ENCODE results near the gene MTA1.

MTA1 gene

GRCh38 chr14:105398726-105399465 is 20.7 kb upstream of the MTA1 start:
- Histone ChIP-seq H3K9me2 (replicated peaks; ENCODE audit: insufficient read depth, low read length) (no peaks in the 10 kb centered on the region), H3K4me3 (ENCODE audit: insufficient read depth, low read length, poor library complexity, severe bottlenecking) (peak overlapping the region; percentile 68), H3K27ac (ENCODE audit: low read depth, low read length) (peak overlapping the region; percentile 75), H3K79me2 (ENCODE audit: insufficient read depth, low read length) (peaks cover 14% of the 10 kb centered on the region; the same call in 1 of the 2 replicates), H3K36me3 (ENCODE audit: low read length) (peaks cover 5% of the 10 kb centered on the region; the same call in 1 of the 2 replicates), H2AFZ (ENCODE audit: low read depth, low read length, severe bottlenecking) (peak overlapping the region; percentile 82), H3K4me2 (ENCODE audit: low read depth, low read length, poor library complexity, severe bottlenecking) (peak overlapping the region; percentile 84), H4K20me1 (ENCODE audit: low read depth, low read length) (no peaks in the 10 kb centered on the region), H3F3A (ENCODE audit: insufficient read depth) (no peaks in the 10 kb centered on the region), H3K9ac (ENCODE audit: low read length) (peak overlapping the region; percentile 82), H3K27me3 (ENCODE audit: low read length) (no peaks in the 10 kb centered on the region), H3K9me3 (ENCODE audit: insufficient read depth, low read length) (no peaks in the 10 kb centered on the region)
- no peak for TF ChIP-seq EZH2phosphoT487 (conservative IDR thresholded peaks at IDR 0.05; ENCODE audit: low read length)
- TF ChIP-seq CTCF (IDR thresholded peaks at IDR 0.05; ENCODE audit: insufficient read depth, low read length, poor library complexity, severe bottlenecking) = no peak

- no peaks in the 10 kb centered on the region for H3F3A ChIP-seq (ENCODE audit: insufficient read depth)
- no peaks in the 10 kb centered on the region for H3K27me3 ChIP-seq (ENCODE audit: low read length)
- no peak overlapping the region for H3K27ac ChIP-seq (ENCODE audit: low read depth, low read length)
- no peak overlapping the region for H2AFZ ChIP-seq (ENCODE audit: low read depth, low read length, severe bottlenecking)
- peaks cover 5% of the 10 kb centered on the region; the same call in 1 of the 2 replicates for H3K36me3 ChIP-seq (ENCODE audit: low read length)
- H3K9ac ChIP-seq (ENCODE audit: low read length) = peak overlapping the region; percentile 82
- H3K9me3 ChIP-seq (ENCODE audit: insufficient read depth, low read length) = no peaks in the 10 kb centered on the region
- H3K9me2 ChIP-seq (replicated peaks; ENCODE audit: insufficient read depth, low read length) = no peaks in the 10 kb centered on the region
- H4K20me1 ChIP-seq (ENCODE audit: low read depth, low read length) = no peaks in the 10 kb centered on the region
- peaks cover 14% of the 10 kb centered on the region; the same call in 1 of the 2 replicates for H3K79me2 ChIP-seq (ENCODE audit: insufficient read depth, low read length)
- H3K4me2 ChIP-seq (ENCODE audit: low read depth, low read length, poor library complexity, severe bottlenecking) = peak overlapping the region; percentile 84
- H3K4me3 ChIP-seq (ENCODE audit: insufficient read depth, low read length, poor library complexity, severe bottlenecking) = peak overlapping the region; percentile 68
- TF ChIP-seq EZH2phosphoT487 (conservative IDR thresholded peaks at IDR 0.05; ENCODE audit: low read length) (no peak), CTCF (IDR thresholded peaks at IDR 0.05; ENCODE audit: insufficient read depth, low read length, poor library complexity, severe bottlenecking) (no peak)
These were observed 20.2 kb upstream of the MTA1 start for GRCh38 chr14:105399466-105399775.

GRCh38 chr14:105400016-105400415 is 19.6 kb upstream of the MTA1 start:
- no peak overlapping the region for H2AFZ ChIP-seq (ENCODE audit: low read depth, low read length, severe bottlenecking)
- no peak overlapping the region for H3K27ac ChIP-seq (ENCODE audit: low read depth, low read length)
- peaks cover 5% of the 10 kb centered on the region; the same call in 1 of the 2 replicates for H3K36me3 ChIP-seq (ENCODE audit: low read length)
- H3F3A ChIP-seq (ENCODE audit: insufficient read depth) = no peaks in the 10 kb centered on the region
- no peaks in the 10 kb centered on the region for H3K27me3 ChIP-seq (ENCODE audit: low read length)
- peak overlapping the region; percentile 68 for H3K4me3 ChIP-seq (ENCODE audit: insufficient read depth, low read length, poor library complexity, severe bottlenecking)
- TF ChIP-seq EZH2phosphoT487 (conservative IDR thresholded peaks at IDR 0.05; ENCODE audit: low read length) (no peak), CTCF (IDR thresholded peaks at IDR 0.05; ENCODE audit: insufficient read depth, low read length, poor library complexity, severe bottlenecking) (no peak)
- H4K20me1 ChIP-seq (ENCODE audit: low read depth, low read length) = no peaks in the 10 kb centered on the region
- H3K9me2 ChIP-seq (replicated peaks; ENCODE audit: insufficient read depth, low read length) = no peaks in the 10 kb centered on the region
- H3K79me2 ChIP-seq (ENCODE audit: insufficient read depth, low read length) = peaks cover 14% of the 10 kb centered on the region; the same call in 1 of the 2 replicates
- peak overlapping the region; percentile 84 for H3K4me2 ChIP-seq (ENCODE audit: low read depth, low read length, poor library complexity, severe bottlenecking)
- H3K9ac ChIP-seq (ENCODE audit: low read length) = peak overlapping the region; percentile 82; the same call in 1 of the 2 replicates
- H3K9me3 ChIP-seq (ENCODE audit: insufficient read depth, low read length) = no peaks in the 10 kb centered on the region

Measured in SU-DHL-6 (cell line).